ENCODE results near the gene TP63.
A peak's percentile ranks its signal among the peaks of the same experiment; 100 is the strongest.
"Not testable (repeated sequence)": the region's sequence is repeated elsewhere in the genome, so short reads cannot be mapped to it uniquely, and the experiment has no call there.

Gene TP63

DNA sequence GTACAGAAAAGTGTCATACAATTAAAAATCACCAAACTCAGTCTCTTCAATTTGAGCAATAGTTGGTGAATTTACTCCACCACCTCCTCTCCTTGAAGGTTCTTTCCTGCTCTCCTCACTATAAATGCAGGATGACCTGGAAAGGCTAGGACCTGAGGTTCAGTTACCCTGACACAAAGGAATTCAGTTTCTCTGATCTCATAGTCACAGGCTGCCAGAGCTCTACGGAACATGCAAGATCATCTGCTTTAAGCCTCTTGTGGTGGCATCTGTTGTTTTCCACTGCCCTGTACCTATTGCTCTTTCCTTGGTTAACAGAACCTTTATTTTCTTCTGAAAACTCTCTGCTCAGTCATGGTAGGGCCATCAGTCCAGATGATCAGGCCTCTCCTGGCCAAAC lies 4.9 kb upstream of the TP63 start:
- no peak for DNase-seq

DNA sequence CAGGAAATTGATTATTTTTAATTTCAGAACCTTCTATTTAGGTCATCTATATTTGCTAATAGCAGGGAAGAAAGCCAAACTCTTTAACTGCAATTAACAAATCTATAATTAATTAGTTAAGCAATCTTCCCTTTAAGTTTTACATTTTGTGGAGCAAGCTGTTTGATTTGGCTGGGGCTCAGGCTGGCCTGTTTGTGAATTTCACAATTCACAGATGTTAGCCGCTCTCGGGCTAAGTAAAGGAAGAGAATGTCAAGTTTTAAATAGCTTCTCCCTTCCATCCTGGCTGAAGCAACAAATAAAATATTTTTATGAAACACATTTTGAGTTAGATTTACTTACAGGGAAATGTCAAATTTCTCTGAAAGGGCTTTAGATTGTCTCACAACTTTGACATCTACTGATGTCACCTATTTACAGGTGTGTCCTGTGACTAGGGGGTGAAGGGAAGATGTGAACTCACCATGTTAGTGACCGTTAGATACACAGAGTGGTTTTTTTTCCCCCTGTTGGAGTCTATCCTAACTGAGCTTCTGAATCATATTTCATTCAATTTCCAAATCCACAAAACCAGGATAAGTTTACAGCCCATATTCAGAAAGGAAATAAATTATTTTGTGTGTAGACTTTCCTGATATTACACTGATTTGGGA lies 1.3 kb upstream of the TP63 start:
- no peak for DNase-seq

DNA sequence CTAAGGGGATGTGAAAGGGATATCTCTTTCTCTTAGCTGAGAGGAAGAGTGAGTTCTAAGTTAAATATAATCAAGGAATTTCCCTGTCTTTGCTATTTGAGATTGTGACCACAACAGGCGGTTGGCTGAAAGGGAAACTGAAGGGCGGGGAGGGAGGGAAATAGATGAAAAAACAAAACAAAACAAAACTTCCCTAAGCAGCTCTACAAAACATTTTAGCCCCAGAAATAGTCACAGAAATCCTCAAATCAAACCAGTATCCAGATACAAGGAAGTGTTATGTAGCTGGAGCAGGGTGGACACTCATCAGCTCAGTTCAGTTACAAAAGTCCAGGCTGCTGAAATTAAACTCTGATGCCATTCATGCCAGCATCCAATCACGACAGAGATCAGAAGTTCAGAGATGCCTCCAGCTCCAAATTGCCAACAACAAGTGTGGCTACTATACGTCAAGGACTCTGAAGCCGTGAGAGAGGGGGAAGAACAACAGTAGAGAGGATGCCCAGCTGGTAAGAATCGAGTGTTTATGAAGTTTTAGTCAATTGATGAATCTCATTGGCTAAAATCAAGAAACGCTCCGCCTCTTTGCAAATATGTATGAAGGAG lies 319 bp upstream of the TP63 start:
- DNase-seq, result no peak

DNA sequence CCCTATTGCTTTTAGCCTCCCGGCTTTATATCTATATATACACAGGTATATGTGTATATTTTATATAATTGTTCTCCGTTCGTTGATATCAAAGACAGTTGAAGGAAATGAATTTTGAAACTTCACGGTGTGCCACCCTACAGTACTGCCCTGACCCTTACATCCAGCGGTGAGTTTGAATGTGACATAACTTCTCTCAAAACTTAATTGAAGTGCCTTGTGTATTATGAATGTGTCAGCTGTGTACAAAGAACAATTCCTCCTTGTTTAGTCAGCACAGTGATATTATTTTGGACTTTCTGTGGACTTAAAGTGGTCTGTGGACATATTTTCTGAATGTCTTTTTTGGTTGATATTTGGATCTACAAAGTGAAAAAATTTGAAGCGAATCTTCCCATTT lies 220 bp downstream of the TP63 start:
- DNase-seq, result no peak

DNA sequence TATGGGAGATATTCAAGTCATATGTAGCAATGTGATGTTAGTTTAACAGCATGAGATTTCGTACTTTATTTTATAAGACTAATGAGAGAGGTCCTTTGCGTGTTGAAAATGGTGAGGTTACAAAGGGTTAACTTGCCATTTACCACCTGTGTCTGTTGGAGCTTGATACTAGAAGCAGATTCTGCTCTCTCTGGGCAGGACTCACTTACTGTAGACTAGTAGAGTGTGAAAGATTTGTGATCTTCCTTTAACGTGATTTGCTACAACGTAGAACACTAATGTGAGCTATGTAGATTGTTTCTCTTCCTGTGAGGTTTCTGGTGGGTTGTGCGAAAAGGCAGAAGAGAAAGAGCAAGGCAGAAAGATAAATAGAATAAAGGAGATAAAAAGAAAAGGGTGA lies 1.1 kb downstream of the TP63 start:
- no peak for DNase-seq

DNA sequence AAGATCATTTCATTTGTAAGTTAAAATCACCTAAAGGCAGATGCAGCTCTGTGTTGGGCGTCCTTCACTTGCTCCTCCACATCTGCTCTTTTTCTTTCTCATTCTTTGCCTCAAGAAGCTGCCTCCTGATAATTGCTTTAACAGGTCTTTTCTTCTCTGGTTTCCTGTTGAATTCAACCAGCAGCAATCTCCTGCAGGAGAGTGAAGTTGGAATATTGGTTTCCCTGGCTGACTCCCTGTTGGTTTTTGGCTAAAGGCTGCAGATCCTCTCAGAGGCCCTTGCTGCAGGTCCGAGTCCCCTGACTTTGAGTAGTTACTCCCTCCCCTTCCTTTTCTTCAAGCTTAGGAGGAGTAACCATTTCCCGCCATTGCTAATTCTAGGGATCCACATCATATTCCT lies 4.2 kb downstream of the TP63 start:
- no peak for DNase-seq

DNA sequence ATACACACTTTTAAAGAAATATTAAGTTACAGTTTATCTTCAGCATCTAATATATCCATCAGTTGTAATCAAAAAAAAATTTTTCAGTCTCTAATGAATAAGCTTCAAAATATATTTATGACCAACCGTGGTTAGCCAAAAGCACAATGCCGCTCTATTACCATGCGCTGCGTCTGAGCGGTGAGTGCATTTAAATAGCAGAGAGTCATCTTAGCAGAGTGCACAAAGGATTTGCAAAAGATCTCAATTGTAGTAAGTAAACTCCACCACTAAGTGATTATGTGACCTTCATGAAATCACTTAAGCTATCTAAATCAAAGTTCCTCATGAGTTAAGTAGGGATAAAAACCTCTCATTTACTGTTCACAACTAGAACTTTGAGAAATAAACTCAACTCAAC lies 4.9 kb downstream of the TP63 start:
- DNase-seq, result no peak

DNA sequence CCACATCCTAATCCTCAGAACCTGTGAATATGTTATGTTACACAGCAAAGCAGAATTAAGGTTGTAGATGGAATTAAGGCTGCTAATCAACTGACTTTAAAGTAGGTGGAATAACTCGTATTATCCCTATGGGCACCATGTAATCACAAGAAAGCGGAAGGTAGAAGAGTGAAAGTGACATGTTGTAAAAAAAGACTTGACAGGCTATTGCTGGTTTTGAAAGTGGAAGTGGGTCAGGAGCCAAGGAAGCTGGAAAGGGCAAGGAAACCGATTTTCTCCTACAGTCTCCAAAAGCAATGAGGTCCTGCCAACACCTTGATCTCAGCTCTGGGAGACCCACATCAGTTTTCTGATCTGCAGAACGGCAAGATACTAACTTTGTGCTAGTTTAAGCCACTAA lies 6.6 kb downstream of the TP63 start:
- DNase-seq, result peak in 1 of 14 donors; percentile 0

DNA sequence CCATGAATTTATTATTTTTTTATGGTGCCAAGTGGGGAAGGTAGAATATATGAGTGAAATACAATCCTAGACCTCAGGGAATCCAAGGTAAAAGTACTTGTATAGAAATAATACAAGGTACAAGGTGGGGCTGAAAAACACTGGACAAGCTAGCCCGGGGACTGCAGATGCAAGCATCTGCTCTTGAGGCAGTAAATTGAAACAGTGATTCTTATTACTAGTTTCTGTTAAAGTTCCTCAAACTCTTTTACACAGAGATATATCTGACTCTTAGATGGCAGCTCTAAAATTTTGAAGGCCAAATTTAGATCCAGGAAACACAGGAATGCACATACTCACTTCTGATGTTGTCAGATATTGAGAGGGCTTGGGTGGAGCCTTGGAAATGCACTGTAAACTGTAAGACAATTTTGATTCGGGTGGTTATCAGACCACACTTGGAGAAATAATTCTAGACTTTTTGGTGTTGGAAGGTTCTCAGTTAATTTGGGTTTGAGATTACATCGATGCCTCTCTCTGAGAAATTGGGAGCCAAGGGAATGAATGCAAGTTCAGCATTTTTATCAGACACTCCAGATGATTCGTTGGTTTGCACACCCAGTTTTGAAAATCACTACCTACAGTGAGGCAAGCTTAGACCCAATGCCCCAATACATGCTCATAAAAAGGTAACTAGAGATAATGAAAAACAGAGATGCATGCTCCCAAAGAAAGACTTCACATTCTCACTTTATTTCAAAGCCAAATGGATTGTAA lies 7.3 kb downstream of the TP63 start:
- DNase-seq, result no peak

DNA sequence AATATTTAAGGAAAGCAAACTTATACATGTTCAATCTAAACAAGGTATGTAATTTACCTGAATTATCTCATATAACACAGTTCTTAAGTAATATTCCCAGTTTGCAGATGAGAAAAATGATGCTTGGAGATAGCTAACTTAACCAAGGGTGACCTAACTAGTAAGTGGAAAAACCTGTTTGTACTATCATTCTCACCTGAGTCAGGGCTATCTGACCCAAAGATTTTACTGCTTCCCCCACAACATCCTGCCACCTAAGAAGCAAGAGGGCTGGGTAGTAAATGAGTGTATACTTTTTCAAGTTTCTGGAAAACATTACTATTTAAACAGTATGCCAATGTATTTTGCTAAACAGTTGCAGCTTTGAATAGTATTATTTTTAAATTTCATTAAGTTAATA lies 10.6 kb downstream of the TP63 start:
- DNase-seq, result no peak

DNA sequence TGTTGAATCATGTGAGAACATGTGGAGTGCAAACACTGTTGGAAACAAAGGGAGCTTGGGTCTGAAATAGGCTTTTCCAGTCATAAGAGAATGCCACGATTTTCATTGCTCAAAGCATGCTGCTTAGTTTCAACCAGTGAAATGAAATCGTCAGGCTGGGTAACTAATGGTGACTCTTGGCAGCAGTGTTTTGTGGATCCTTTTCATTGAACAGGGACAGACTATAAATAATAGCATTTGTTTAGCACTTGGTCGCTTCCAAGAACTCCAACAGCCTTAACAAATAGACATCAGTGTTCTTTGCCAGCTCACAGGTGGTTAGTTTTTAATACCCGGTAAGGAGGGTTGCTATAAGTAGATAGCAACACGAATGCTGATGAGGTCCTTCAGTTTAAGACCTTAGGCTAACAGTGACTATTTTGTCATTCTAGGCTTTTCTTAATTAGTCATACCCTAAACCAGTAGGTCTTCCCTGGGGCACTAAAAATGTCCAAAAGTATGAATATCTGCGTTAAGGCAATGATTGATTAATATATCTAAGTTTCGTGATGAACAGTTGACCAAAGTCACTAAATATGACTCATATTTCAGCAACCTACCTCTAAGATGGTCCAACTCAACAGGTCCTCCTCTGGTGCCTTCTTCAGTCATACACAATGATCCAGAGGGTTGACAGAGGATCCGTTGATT lies 15.8 kb downstream of the TP63 start:
- peak in 4 of 14 donors; percentile 0 to 37 (median 1) for DNase-seq

DNA sequence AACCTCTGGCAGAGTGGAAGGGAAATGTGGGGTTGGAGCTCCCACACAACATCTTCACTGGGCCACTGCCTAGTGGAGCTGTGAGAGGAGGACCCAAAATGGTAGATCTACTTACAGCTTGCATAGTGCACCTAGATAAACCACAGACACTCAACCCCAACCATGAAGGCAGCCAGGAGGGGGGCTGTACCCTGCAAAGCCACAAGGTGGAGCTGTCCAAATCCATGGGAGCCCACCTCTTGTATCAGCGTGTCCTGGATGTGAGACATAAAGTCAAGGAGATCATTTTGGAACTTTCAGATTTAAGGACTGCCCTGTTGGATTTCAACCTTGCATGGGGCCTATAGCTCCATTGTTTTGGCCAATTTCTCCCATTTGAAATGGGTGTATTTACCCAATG lies 20.9 kb downstream of the TP63 start:
- DNase-seq, result no peak

DNA sequence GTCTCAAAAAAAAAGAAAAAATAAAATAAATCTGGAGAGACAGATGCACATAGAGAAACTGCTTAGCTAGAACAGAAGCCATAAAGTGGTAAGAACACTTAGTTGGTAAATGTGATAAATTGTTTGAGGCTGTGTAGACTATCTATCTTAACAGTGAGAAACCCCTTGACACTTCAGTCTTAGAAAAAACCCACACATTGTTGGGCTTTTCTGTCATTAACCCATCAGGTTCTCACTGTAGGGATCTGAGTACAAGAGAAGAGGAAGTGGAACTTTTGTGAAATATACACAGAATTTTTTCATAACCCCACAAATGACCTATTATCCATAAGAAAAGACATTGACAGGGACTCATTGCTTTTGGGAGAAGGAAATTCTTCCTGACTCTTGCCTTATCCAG lies 24.4 kb downstream of the TP63 start:
- DNase-seq, result no peak

DNA sequence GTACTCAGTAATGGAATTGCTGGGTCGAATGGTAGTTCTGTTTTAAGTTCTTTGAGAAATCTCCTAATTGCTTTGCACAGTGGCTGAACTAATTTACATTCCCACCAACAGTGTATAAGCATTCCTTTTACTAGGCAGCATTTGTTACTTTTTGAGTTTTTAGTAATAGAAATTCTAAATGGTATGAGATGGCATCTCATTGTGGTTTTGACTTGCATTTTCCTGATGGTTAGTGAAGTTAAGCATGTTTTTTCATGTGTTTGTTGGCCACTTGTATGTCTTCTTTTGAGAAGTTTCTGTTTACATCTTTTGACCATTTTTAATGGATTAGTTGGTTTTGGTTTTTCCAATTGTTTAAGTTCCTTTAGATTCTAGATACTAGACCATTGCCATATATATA lies 28.4 kb downstream of the TP63 start:
- DNase-seq, result no peak

DNA sequence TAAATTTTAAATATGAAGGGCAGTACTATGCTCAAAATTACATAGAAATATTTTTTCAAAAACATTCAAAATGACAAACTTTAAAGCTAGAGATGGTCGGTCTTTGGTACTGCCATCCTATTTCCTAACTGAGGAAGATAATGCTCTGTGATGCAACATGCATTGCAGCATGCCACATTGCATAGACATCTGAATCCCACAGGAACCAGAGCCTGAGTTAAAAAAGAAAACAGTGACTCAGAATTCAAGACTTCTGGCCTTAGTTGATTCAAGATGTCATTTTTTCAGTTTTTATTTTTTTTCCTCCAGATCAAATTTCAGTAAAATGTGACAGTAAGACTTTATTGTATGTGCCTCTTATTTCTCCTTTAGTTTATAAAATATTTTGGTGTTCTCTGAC lies 33.1 kb downstream of the TP63 start:
- DNase-seq, result no peak

DNA sequence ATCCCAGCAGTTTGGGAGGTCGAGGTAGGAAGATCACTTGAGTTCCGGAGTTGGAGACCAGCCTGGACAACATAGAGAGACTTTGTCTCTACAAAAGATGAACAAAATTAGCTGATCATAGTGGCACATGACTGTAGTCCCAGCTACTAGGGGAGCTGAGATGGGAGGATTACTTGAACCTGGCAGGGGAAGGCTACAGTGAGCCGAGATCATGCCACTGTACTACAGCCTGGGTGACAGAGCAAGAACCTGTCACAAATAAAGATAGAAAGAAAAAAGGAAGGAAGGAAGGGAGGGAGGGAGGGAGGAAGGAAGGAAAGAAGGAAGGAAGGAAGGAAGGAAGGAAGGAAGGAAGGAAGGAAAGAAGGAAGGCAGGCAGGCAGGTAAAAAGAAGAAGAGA lies 41.2 kb downstream of the TP63 start:
- not testable (repeated sequence) for DNase-seq

DNA sequence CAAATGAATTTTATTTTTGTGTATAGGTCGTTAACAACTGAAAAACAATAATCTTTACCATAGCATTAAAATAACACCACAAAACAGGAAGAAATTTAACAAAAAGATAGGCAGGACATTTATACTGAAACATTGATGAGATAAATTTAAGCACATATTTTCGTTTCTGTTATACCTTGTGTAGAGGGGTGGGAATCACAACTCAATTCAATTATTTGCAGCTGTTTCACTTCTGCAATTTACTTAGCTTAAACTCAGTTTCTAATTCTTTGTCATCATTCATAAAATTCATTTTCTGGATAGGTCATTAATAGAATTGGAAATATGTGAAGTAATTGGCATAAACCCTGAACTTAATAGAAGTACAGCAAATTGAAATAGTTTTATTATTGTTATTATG lies 42.3 kb downstream of the TP63 start:
- DNase-seq, result no peak

DNA sequence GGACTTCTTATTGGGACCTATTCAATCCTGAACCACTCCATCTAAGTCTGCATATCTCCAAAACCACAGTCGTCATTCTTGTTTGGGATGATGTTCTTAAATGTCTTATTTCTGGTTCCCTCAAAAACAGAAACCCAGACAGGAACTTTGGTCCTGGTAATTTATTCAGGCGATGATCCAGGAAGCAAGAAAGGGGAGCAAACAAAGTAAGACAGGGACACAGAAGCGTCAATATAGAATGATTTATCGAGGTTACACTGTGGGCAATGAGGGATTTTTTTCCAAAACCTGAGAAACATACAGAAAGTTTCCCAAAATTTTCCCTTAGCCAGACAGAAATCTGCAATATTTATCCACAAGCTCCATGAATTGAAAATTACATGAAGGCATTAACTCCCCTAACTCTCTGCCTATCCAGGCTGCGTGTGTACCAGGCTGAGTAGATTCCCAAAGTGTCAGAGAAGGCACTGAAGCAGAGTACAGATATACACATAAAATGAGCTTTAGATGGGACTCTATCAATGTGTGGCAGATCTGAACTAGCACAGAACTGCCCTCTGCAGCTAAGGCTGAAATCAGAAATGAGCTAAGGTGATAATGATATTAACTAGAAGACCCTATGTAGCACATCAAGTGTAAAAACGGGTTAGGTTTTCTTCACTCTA lies 43.2 kb downstream of the TP63 start:
- DNase-seq, result no peak

DNA sequence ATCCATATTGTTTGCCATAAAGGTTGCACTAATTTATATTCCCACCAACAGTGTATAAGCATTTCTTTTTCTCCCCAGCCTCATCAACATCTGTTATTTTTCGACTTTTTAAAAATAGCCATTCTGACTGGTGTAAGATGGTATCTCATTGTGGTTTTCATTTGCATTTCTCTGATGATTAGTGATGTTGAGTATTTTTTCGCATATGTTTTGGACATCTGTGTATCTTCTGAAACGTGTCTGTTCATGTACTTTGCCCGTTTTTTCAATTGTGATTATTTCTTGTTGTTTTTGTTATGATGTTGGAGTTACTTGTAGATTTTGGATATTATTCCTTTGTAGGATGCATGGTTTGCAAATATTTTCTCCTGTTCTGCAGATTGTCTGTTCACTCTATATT lies 46.5 kb downstream of the TP63 start:
- no peak for DNase-seq

DNA sequence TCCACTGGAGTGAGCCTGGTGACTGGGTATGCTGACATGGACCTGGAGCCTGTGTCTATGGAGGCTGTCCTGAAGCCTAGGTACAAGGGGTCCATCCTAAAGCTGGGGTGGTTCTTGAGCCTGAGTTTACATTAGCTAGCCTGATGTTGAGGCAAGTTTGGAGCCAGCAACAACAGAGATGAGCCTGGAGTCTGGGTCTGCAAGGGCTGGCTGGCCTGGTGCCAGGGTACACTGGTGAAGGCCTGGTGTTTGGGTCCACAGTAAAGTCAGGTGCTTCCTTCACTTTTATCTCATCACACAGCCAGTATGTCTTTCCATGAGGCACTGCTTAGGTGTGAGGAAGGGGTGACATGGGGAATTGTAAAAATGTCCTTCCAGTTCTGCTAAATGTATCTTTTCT lies 49.5 kb downstream of the TP63 start:
- DNase-seq, result no peak

DNA sequence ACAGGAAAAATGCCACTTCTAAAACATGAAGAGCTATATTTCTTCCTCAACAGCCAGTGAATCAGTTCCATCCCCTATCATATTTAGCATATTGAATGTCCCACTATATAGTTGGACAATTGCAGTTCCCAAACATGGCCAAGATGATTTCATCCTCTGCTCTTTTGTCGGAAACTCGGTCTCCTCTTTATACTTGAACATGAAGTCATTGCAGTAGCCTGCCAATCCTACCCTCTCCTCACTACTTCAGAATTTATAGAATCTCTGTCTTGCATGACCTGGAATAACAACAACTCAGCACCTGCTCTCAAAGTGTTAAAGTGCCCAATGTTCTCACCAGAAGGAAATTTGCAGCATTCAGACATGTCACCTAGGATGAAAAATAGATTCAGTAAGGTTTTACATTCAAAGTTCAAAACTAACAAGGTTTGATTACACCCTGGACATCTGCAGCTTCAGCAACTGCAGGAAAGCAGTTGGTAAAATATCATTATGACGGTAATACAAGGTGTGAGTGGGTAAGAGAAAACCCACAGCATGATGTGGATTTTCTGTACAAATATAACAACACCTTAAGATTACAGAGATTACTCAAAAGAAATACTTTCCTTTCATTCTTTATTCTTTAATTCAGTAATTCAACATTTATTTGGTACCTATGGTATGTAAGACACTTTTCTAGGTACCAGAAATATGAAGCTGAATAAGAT lies 52.5 kb downstream of the TP63 start:
- DNase-seq, result no peak

DNA sequence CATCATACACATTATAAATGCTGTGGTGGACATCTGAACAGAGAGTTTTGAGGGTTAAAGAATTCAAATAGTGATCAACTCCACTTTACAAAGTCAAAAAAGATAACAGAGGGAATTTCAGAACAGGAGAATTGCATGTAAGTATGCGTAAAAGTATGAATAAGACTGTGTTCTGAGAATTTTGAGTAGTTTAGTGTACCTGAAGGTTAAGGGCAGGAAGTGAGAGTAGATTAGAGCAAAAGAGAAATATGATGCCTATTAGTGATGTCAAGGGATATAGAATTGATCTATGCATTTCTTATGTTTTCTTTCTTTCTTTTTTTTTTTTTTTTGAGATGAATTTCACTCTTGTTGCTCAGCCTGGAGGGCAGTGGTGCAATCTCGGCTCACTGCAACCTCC lies 53.1 kb downstream of the TP63 start:
- no peak for DNase-seq
